H1 (cell line): ENCODE data around the gene EIF4ENIF1. TPM values are rescaled to one million over a fixed set of nuclear protein-coding genes. Genes with fewer than 3 reads are reported as not detected.

Experiments
- CTCF ChIA-PET: fragments of 300-600 bp; sonication (Branson Sonifier 250); formaldehyde crosslinking; loops from one replicate; lab custom pipeline; 2021; ENCODE audit not compliant: partially characterized antibody; lab: Charles Lee
- POLR2A ChIA-PET: fragments of 300-600 bp; sonication (Branson Sonifier 250); formaldehyde crosslinking; loops from one replicate; lab custom pipeline; 2021; ENCODE audit warnings: inconsistent platforms; ENCODE audit not compliant: partially characterized antibody; lab: Charles Lee
- DNase-seq, 2 experiments: peaks; one replicate each; pipeline versions ENCODE4 v3.0.0 to v3.0.0-alpha.2; 2010 to 2022; ENCODE audit warnings: low spot score in 2 of 2, low read depth in 1 of 2, mixed read lengths in 1 of 2
- FAIRE-seq: peaks from 2 replicates; lab custom pipeline; 2011; peaks lifted over from hg19 to GRCh38; lab: Jason Lieb, UNC
- H2AFZ ChIP-seq: 2 replicates; pipeline ENCODE4 v1.8.1; 2012; ENCODE audit warnings: low read length, inconsistent platforms
- H2AK5ac ChIP-seq: 2 replicates; pipeline ENCODE4 v1.6.1; 2013; ENCODE audit warnings: low read depth, low read length
- H2BK120ac ChIP-seq: replicated peaks from 2 replicates; pipeline ENCODE3; 2013; ENCODE audit warnings: low read depth, low read length, inconsistent platforms
- H2BK12ac ChIP-seq: 2 replicates; pipeline ENCODE4 v1.6.1; 2013; ENCODE audit warnings: low read depth, low read length
- H2BK15ac ChIP-seq: 2 replicates; pipeline ENCODE4 v1.6.1; 2013; ENCODE audit warnings: low read length
- H2BK20ac ChIP-seq: 2 replicates; pipeline ENCODE4 v1.6.1; 2013; ENCODE audit warnings: low read length
- H2BK5ac ChIP-seq: 2 replicates; pipeline ENCODE4 v1.6.1; 2013; ENCODE audit warnings: low read depth, low read length
- H3K14ac ChIP-seq: 2 replicates; pipeline ENCODE4 v1.6.1; 2013; ENCODE audit warnings: inconsistent platforms; ENCODE audit not compliant: insufficient read length
- H3K18ac ChIP-seq: 2 replicates; pipeline ENCODE4 v1.6.1; 2013; ENCODE audit warnings: low read length; ENCODE audit errors: extremely low read depth
- H3K23ac ChIP-seq: 2 replicates; pipeline ENCODE4 v1.6.1; 2013; ENCODE audit warnings: inconsistent platforms; ENCODE audit not compliant: insufficient read length
- H3K23me2 ChIP-seq: 2 replicates; pipeline ENCODE4 v1.6.1; 2013; ENCODE audit warnings: low read depth, low read length
- H3K27ac ChIP-seq: 2 replicates; pipeline ENCODE4 v1.6.1; 2011; ENCODE audit warnings: low read depth, low read length, inconsistent platforms
- H3K27me3 ChIP-seq, 4 experiments: replicated peaks in 1 of 4; 1 replicate in 1 of 4; 2 replicates in 3 of 4; pipeline versions ENCODE4 v1.6.1 to v1.8.1; 2011 to 2013; ENCODE audit warnings: low read length in 3 of 4, mild to moderate bottlenecking in 3 of 4, inconsistent platforms in 2 of 4, mixed read lengths in 2 of 4, moderate library complexity in 1 of 4; ENCODE audit not compliant: control insufficient read depth in 3 of 4, insufficient read depth in 3 of 4; ENCODE audit errors: extremely low read depth in 1 of 4
- H3K36me3 ChIP-seq, 4 experiments: 2 replicates each; pipeline versions ENCODE4 v1.6.1 to v1.8.1; 2011 to 2013; ENCODE audit warnings: mild to moderate bottlenecking in 4 of 4, low read length in 3 of 4, moderate library complexity in 2 of 4, control low read depth in 1 of 4, inconsistent platforms in 1 of 4; ENCODE audit not compliant: insufficient read depth in 4 of 4, control insufficient read depth in 2 of 4
- H3K4ac ChIP-seq: replicated peaks from 2 replicates; pipeline ENCODE3; 2013; ENCODE audit warnings: low read length, low read depth, mixed read lengths, inconsistent platforms; ENCODE audit not compliant: insufficient read length
- H3K4me1 ChIP-seq, 4 experiments: replicated peaks in 1 of 4; 1 replicate in 1 of 4; 2 replicates in 3 of 4; pipeline versions ENCODE4 v1.6.1 to v1.8.1; 2011 to 2013; ENCODE audit warnings: low read length in 3 of 4, inconsistent platforms in 2 of 4, mixed read lengths in 1 of 4; ENCODE audit not compliant: insufficient read depth in 4 of 4, control insufficient read depth in 3 of 4
- H3K4me2 ChIP-seq, 2 experiments: 2 replicates each; pipeline versions ENCODE4 v1.6.1 to v1.8.1; 2011 to 2013; ENCODE audit warnings: low read depth in 2 of 2, low read length in 2 of 2, control low read depth in 1 of 2, inconsistent platforms in 1 of 2, mild to moderate bottlenecking in 1 of 2; ENCODE audit not compliant: insufficient read depth in 1 of 2
- H3K4me3 ChIP-seq, 4 experiments: fragments of 200-600, 300-600 bp in 1 of 4; sonication (generic), shearing (Covaris generic), sonication (Bioruptor Twin) in 1 of 4; 2 replicates each; pipeline versions ENCODE4 v1.5.1 to v1.8.1; 2011 to 2016; ENCODE audit warnings: low read length in 4 of 4, low read depth in 3 of 4, control low read depth in 2 of 4, inconsistent platforms in 2 of 4, mild to moderate bottlenecking in 2 of 4, mixed read lengths in 1 of 4, moderate library complexity in 1 of 4; ENCODE audit not compliant: insufficient read depth in 2 of 4; ENCODE audit errors: extremely low read depth in 1 of 4
- H3K56ac ChIP-seq: replicated peaks from 2 replicates; pipeline ENCODE3; 2013; ENCODE audit warnings: low read depth, mild to moderate bottlenecking, mixed read lengths, low read length, inconsistent platforms; ENCODE audit not compliant: insufficient read length
- H3K79me1 ChIP-seq: 2 replicates; pipeline ENCODE4 v1.6.1; 2013; ENCODE audit warnings: low read depth, low read length, control low read depth
- H3K79me2 ChIP-seq, 2 experiments: 2 replicates each; pipeline versions ENCODE4 v1.6.1 to v1.8.1; 2012 to 2013; ENCODE audit warnings: low read length in 2 of 2, mild to moderate bottlenecking in 2 of 2, inconsistent platforms in 1 of 2; ENCODE audit not compliant: insufficient read depth in 2 of 2, control insufficient read depth in 1 of 2
- H3K9ac ChIP-seq, 4 experiments: replicated peaks in 1 of 4; 1 replicate in 1 of 4; 2 replicates in 3 of 4; pipeline versions ENCODE4 v1.6.1 to v1.8.1; 2011 to 2013; ENCODE audit warnings: low read depth in 3 of 4, low read length in 3 of 4, control low read depth in 2 of 4, mild to moderate bottlenecking in 2 of 4, moderate library complexity in 2 of 4, inconsistent platforms in 1 of 4; ENCODE audit errors: extremely low read depth in 1 of 4
- H3K9me3 ChIP-seq, 2 experiments: 2 replicates each; pipeline versions ENCODE4 v1.6.1 to v1.8.1; 2012 to 2013; ENCODE audit warnings: mild to moderate bottlenecking in 2 of 2, moderate library complexity in 2 of 2, control low read depth in 1 of 2, inconsistent platforms in 1 of 2, low read depth in 1 of 2, low read length in 1 of 2, mixed read lengths in 1 of 2; ENCODE audit not compliant: insufficient read depth in 2 of 2
- H4K20me1 ChIP-seq, 2 experiments: replicated peaks in 1 of 2; 2 replicates each; pipeline versions ENCODE3 to v1.8.1; 2011 to 2013; ENCODE audit warnings: inconsistent platforms in 2 of 2, low read length in 2 of 2, mild to moderate bottlenecking in 1 of 2; ENCODE audit not compliant: insufficient read depth in 2 of 2, control insufficient read depth in 1 of 2
- H4K5ac ChIP-seq: 2 replicates; pipeline ENCODE4 v1.6.1; 2013; ENCODE audit warnings: low read length, low read depth, mixed read lengths, inconsistent platforms; ENCODE audit not compliant: insufficient read length
- H4K8ac ChIP-seq: 2 replicates; pipeline ENCODE4 v1.8.0; 2013; ENCODE audit warnings: mild to moderate bottlenecking, moderate library complexity, low read length, inconsistent platforms; ENCODE audit not compliant: insufficient read depth; ENCODE audit errors: extremely low read depth
- H4K91ac ChIP-seq: replicated peaks from 2 replicates; pipeline ENCODE3; 2013; ENCODE audit warnings: low read length, mixed read lengths, inconsistent platforms; ENCODE audit not compliant: insufficient read length
- HDAC2 ChIP-seq, 2 experiments: fragments of 300-600 bp in 1 of 2; sonication (generic) in 1 of 2; IDR thresholded peaks; 2 replicates each; pipeline ENCODE4 v1.6.1; 2011 to 2012; ENCODE audit warnings: low read depth in 2 of 2, low read length in 2 of 2, mild to moderate bottlenecking in 2 of 2, moderate library complexity in 2 of 2, borderline replicate concordance in 1 of 2, inconsistent platforms in 1 of 2
- SIN3A ChIP-seq, 2 experiments: IDR thresholded peaks in 1 of 2; conservative IDR thresholded peaks in 1 of 2; 2 replicates each; pipeline ENCODE4 v1.6.1; 2011 to 2012; ENCODE audit warnings: low read length in 2 of 2, improper control_type of control experiment in 1 of 2, low read depth in 1 of 2, mild to moderate bottlenecking in 1 of 2
- SP2 ChIP-seq: IDR thresholded peaks from 2 replicates; pipeline ENCODE4 v1.6.1; 2012; ENCODE audit warnings: mild to moderate bottlenecking, low read length, inconsistent platforms
- ZNF274 ChIP-seq: IDR thresholded peaks from 2 replicates; pipeline ENCODE4 v1.7.0; 2012; ENCODE audit warnings: low read length, borderline replicate concordance; ENCODE audit errors: extremely low read depth
- WGBS, 2 experiments: shearing (Covaris generic) in 1 of 2; methylation state at CpG; one replicate each; pipeline versions ENCODE4 v1.1.6 to v1.1.7; 2013 to 2015; ENCODE audit warnings: low lambda C conversion rate in 2 of 2, mixed read lengths in 2 of 2, inconsistent platforms in 1 of 2, low coverage in 1 of 2, missing lambda C conversion rate in 1 of 2; ENCODE audit not compliant: insufficient replicate concordance in 2 of 2, insufficient coverage in 1 of 2, insufficient read length in 1 of 2; ENCODE audit errors: extremely low coverage in 1 of 2, missing lambda C conversion rate in 1 of 2; 5-methylcytosine and 5-hydroxymethylcytosine counted together
- polyA plus RNA-seq, 7 experiments: library from polyadenylated mRNA; depleted of rRNA in 3 of 7; stranded (reverse) in 5 of 7; unstranded in 2 of 7; fragments of >200 nt in 5 of 7; fragments of 200-250 nt in 2 of 7; gene quantifications; 1 replicate in 5 of 7; 2 replicates in 1 of 7; 4 replicates in 1 of 7; pipeline versions ENCODE4 v1.2.1 to v1.2.3, GENCODE V29; 2011 to 2013; ENCODE audit warnings: missing spikeins in 2 of 7, mixed read lengths in 2 of 7
- total RNA-seq: library from RNA; stranded (reverse); fragmentation: NEBNext Ultra II Directional; extraction: Animal tissue kit (Norgen Biotek cat#: 25700); gene quantifications from 2 replicates; pipeline ENCODE4 v1.2.1, GENCODE V29; 2021

Gene EIF4ENIF1
- total and polyA plus RNA-seq, 2 of the 8 experiments (the other 6 are each of a cell fraction or from before 2014, with no cell fraction given), result 21.9 to 23.6 TPM

DNA sequence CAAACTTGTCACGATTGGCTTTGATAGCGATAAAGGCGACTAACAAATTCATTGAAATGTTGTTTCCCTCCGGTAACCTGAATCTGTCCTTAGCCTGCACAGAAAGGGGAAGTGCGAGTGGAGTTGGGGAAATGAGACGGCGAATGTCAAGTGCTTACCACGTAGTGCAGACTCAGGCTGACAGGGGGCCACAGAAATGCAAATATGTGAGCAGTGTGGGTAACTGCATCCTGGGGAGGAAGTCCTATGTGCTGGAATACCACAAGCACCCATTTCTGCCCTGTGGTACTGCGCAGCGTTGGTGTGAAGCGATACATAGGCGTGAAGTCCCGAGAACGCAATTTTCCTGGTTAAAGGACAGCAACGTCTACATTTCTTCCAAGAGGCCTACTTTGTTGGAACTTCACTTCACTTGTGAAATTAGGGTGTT, 869 bp upstream of the EIF4ENIF1 start:
- peaks cover 1 to 11% (median 11%) of the 10 kb centered on the region in 4 experiments; a peak in 4 of 7 replicates for H3K4me1 ChIP-seq
- H3K18ac ChIP-seq, result peak overlapping the region; percentile 90; the same call in 1 of the 2 replicates
- TF ChIP-seq ZNF274, result no peak
- TF ChIP-seq HDAC2 (IDR thresholded peaks at IDR 0.05; ENCODE audit: borderline replicate concordance in 1 of 2, low read depth in 2 of 2, low read length in 2 of 2), result no peak
- peak in 1 of 2 experiments; percentile 67; a peak in 2 of 4 replicates for TF ChIP-seq SIN3A (conservative IDR thresholded peaks at IDR 0.05 in 1 of 2, IDR thresholded peaks at IDR 0.05 in 1 of 2; ENCODE audit: low read depth in 1 of 2, low read length in 2 of 2)
- TF ChIP-seq SP2, result no peak
- H3K4me2 ChIP-seq, result peak overlapping the region; percentile 92 to 94
- peaks cover 7% of the 10 kb centered on the region; the same call in 1 of the 2 replicates for H3K23me2 ChIP-seq
- H3K4ac ChIP-seq, result no peak overlapping the region
- H3K14ac ChIP-seq, result no peak overlapping the region
- no peak overlapping the region for H2BK20ac ChIP-seq
- WGBS, 2 experiments, result 12% methylated on average over 15 of the region's 15 CpGs; no CpG with 5 or more reads in 1 of the 2 experiments
- peak overlapping the region; percentile 7 for H2BK12ac ChIP-seq
- H2AFZ ChIP-seq, result 0 out of 2 replicates have a peak overlapping the region, but pooled peaks have one; percentile 64
- no peak overlapping the region for H4K8ac ChIP-seq
- FAIRE-seq, result no peak
- H2BK5ac ChIP-seq, result peak overlapping the region; percentile 93; the same call in 1 of the 2 replicates
- peaks cover 0 to 5% (median 2%) of the 10 kb centered on the region in 4 experiments; a peak in 1 of 7 replicates for H3K27me3 ChIP-seq
- no peaks in the 10 kb centered on the region for H3K79me1 ChIP-seq
- no peaks in the 10 kb centered on the region for H4K20me1 ChIP-seq
- CTCF ChIA-PET, result interaction anchor here (1.3 kb wide), 2 partner anchors 22 to 39 kb away, joined by 3 to 4 read pairs; no protein-coding TSS in a partner anchor
- peak overlapping the region in 2 of 4 experiments; percentile 75 to 77; a peak in 1 of 7 replicates for H3K9ac ChIP-seq
- H4K91ac ChIP-seq, result peak overlapping the region; percentile 44
- H3K9me3 ChIP-seq, result no peaks in the 10 kb centered on the region
- no peak overlapping the region for H4K5ac ChIP-seq
- H3K23ac ChIP-seq, result no peak overlapping the region
- H3K56ac ChIP-seq, result no peak overlapping the region
- H3K36me3 ChIP-seq, result peaks cover 0 to 10% (median 0%) of the 10 kb centered on the region in 4 experiments; a peak in 1 of 8 replicates
- POLR2A ChIA-PET, result no interaction called here
- H2BK120ac ChIP-seq, result no peak overlapping the region
- H3K79me2 ChIP-seq, result peaks cover 0 to 9% of the 10 kb centered on the region in 2 experiments; a peak in 1 of 4 replicates
- H3K4me3 ChIP-seq, result peak overlapping the region; percentile 77 to 92 (median 80)
- H2BK15ac ChIP-seq, result no peak overlapping the region; the same call in 1 of the 2 replicates
- peak in 1 of 2 experiments; percentile 50 for DNase-seq
- H2AK5ac ChIP-seq, result no peak overlapping the region; the same call in 1 of the 2 replicates
- no peak overlapping the region; the same call in 1 of the 2 replicates for H3K27ac ChIP-seq
